Psoas muscle (tissue), 8 donors: ENCODE data around the gene VWA7. TPM values are rescaled to one million over a fixed set of nuclear protein-coding genes. Genes with fewer than 3 reads are reported as not detected.
A peak's percentile ranks its signal among the peaks of the same experiment; 100 is the strongest.

Experiments used
- ATAC-seq, 4 donors: fragments of 200-7000 bp; cut with Tn5 transposase; one replicate each; pipeline ENCODE4 v1.9.1; 2020; ENCODE audit warnings: moderate library complexity in 3 of 4, mild to moderate bottlenecking in 2 of 4
- DNase-seq, 2 donors: peaks; one replicate each; pipeline ENCODE4 v3.0.0-alpha.2; 2020
- H3K27ac ChIP-seq: fragments of 200-600 bp; one replicate; pipeline ENCODE4 v1.8.0; 2022
- H3K27me3 ChIP-seq, 3 donors: fragments of 200-600 bp in 1 of 3; one replicate each; pipeline versions ENCODE4 v1.6.1 to v1.8.0; 2013 to 2022; ENCODE audit warnings: low read length in 2 of 3, mild to moderate bottlenecking in 2 of 3, moderate library complexity in 1 of 3; ENCODE audit not compliant: insufficient read depth in 3 of 3
- H3K36me3 ChIP-seq, 2 donors: fragments of 200-600 bp in 1 of 2; one replicate each; pipeline versions ENCODE4 v1.6.1 to v1.8.0; 2013 to 2022; ENCODE audit warnings: low read depth in 1 of 2, mild to moderate bottlenecking in 1 of 2, moderate library complexity in 1 of 2; ENCODE audit not compliant: insufficient read depth in 1 of 2
- H3K4me1 ChIP-seq: fragments of 200-600 bp; one replicate; pipeline ENCODE4 v1.8.0; 2022
- H3K4me3 ChIP-seq: fragments of 200-600 bp; one replicate; pipeline ENCODE4 v1.8.0; 2022; ENCODE audit warnings: mild to moderate bottlenecking
- H3K9me3 ChIP-seq: fragments of 200-600 bp; one replicate; pipeline ENCODE4 v1.8.0; 2022
- CTCF ChIP-seq: fragments of 200-600 bp; IDR thresholded peaks from one replicate; pipeline ENCODE4 v1.8.0; 2022; ENCODE audit warnings: antibody characterized with exemption
- WGBS, 3 donors: extraction: QIAGEN DNeasy Blood & Tissue Kit; methylation state at CpG; one replicate each; pipeline versions ENCODE4 v1.1.6 to v1.1.7; 2013; 5-methylcytosine and 5-hydroxymethylcytosine counted together
- intact Hi-C, 2 donors: fragments of 100-400 bp; cut with DNase I; formaldehyde crosslinking; loops; one replicate each; pipeline versions ENCODE4 v1.11.0 to v1.14.2; 2022
- polyA plus RNA-seq, 3 donors: library from polyadenylated mRNA; stranded (reverse); fragments of 200-250 nt; gene quantifications; one replicate each; pipeline ENCODE4 v1.2.3, GENCODE V29; 2013
- total RNA-seq, 4 donors: library from RNA; stranded (reverse); fragmentation: NEBNext Ultra II Directional in 2 of 4; extraction: Animal tissue kit (Norgen Biotek cat#: 25700) in 2 of 4; gene quantifications; one replicate each; pipeline versions ENCODE4 v1.2.1 to v1.2.4, GENCODE V29; 2021 to 2023
- donor health status: healthy with polysubstance abuse.
- donor health status: DM: no; HTN: no; CAD: no; lungs with moderate emphysema.
- donor health status: Bipolar disorder and iron deficiency.
- donor health status: healthy.
- donor health status: DM: yes; HTN: yes; CAD: no.
- donor health status: DM: no; HTN: no; CAD: no.
- donor health status: DM: no; HTN: no; CAD: no.
- donor health status: DM: yes; HTN: yes; CAD: no.

VWA7 gene
- total and polyA plus RNA-seq, 7 donors = 0.76 to 8.0 (median 5.2) TPM

DNA sequence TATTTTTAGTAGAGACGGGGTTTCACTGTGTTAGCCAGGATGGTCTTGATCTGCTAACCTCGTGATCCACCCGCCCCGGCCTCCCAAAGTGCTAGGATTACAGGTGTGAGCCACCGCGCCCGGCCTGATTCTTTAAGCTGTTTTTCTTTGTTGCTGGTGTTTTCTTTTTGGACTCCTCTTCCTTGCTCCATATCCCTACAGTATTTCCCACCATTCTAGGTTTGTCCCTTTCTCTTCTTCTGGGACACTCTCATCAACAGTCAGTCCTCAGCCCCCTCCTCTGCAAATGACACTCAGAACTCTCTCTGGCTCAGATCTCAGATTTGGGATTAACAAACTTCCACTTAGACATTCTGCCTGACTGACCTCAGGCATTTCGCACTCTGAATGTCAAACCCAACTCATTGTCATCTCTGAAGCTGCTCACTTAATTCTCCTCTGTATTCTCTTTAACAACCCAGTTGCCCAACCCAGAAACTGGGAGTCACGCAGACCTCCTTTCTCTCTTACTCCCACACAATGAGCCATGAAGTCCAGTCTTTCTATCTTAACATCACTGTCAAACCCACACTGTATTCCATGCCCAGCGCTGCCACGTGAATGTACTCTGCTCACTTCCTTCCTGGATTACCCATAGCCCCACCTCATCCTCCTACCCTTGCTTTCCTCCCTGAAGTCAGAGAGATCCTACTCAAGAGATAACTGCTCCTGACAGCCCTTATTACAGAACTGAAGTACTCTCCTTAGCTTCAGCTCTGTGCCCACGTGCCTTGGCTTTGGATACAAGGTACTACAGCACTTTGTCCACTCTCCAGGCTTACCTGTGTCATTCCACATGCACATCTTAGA is 51.4 kb downstream of the VWA7 start:
- Histone ChIP-seq H3K27me3 (no peaks in the 10 kb centered on the region), H3K4me1 (peaks cover 6% of the 10 kb centered on the region), H3K9me3 (no peaks in the 10 kb centered on the region), H3K4me3 (no peak overlapping the region), H3K27ac (no peak overlapping the region), H3K36me3 (peaks cover 0 to 17% of the 10 kb centered on the region in 2 donors)
- no peak for TF ChIP-seq CTCF
- DNase-seq (no peak), ATAC-seq (no peak)
- intact Hi-C loops = no loop called here
- WGBS, 3 donors = 86 to 90% (median 89%) methylated on average over 12 of the region's 12 CpGs

- intact Hi-C loops = no loop called here
- 77 to 84% (median 83%) methylated on average over 23 to 25 of the region's 25 CpGs for WGBS, 3 donors
These were observed 53.0 kb downstream of the VWA7 start for GRCh38 chr6:31723980-31724691.

DNA sequence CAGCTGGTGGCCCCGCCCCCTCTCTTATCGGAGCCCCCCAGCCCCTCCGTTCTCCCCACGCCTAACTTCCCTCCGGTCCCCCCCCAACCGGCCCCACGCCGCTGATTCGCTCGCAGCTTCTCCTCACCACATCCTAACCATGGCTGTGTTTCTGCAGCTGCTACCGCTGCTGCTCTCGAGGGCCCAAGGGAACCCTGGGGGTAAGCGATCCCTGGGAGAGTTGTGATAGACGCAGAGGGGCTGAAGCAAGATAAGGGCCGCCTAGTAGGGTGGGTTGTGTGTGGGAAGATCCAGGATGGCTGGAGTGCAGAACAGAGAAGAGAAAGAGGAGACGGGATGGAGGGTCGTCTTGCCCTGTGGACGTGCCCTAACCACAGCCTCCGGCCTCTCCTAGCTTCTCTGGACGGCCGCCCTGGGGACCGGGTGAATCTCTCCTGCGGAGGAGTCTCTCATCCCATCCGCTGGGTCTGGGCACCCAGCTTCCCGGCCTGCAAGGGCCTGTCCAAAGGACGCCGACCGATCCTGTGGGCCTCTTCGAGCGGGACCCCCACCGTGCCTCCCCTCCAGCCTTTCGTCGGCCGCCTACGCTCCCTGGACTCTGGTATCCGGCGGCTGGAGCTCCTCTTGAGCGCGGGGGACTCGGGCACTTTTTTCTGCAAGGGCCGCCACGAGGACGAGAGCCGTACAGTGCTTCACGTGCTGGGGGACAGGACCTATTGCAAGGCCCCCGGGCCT is 53.7 kb downstream of the VWA7 start, which contains the start of gene MPIG6B:
TSS of gene MPIG6B (plus strand) at position 129 of the 735 bp plus-strand sequence. CDS start at position 140, 11 bp downstream.
- no peak for TF ChIP-seq CTCF
- no peak within 1 kb of the TSS for H3K4me3 ChIP-seq
- no peak within 1 kb of the TSS for H3K27ac ChIP-seq
- DNase-seq (no peak), ATAC-seq (no peak)
- no peaks in the 10 kb centered on the region for H3K27me3 ChIP-seq
- H3K9me3 ChIP-seq = no peaks in the 10 kb centered on the region
- WGBS, 3 donors = 67 to 72% (median 69%) methylated on average over 44 to 46 of the region's 46 CpGs
- H3K4me1 ChIP-seq = no peaks in the 10 kb centered on the region
- peaks cover 0 to 16% of the 10 kb centered on the region in 2 donors for H3K36me3 ChIP-seq
- intact Hi-C loops = no loop called here

More at GRCh38 chr6:31723980-31724691, 53.0 kb downstream of the VWA7 start:
- no peak overlapping the region for H3K27ac ChIP-seq
- H3K4me3 ChIP-seq = no peak overlapping the region
- peaks cover 6% of the 10 kb centered on the region for H3K4me1 ChIP-seq
- DNase-seq = peak in 1 of 2 donors; percentile 66
- TF ChIP-seq CTCF = no peak
- H3K27me3 ChIP-seq = no peaks in the 10 kb centered on the region
- H3K36me3 ChIP-seq = peaks cover 0 to 16% of the 10 kb centered on the region in 2 donors
- no peaks in the 10 kb centered on the region for H3K9me3 ChIP-seq
- ATAC-seq = no peak

- Histone ChIP-seq H3K36me3 (peaks cover 0 to 9% of the 10 kb centered on the region in 2 donors), H3K9me3 (no peaks in the 10 kb centered on the region), H3K27ac (no peak overlapping the region), H3K27me3 (no peaks in the 10 kb centered on the region), H3K4me1 (no peaks in the 10 kb centered on the region), H3K4me3 (no peak overlapping the region)
- DNase-seq (no peak), ATAC-seq (no peak)
- WGBS, 3 donors = 82 to 92% (median 88%) methylated on average over 3 of the region's 3 CpGs
- intact Hi-C loops = no loop called here
- no peak for TF ChIP-seq CTCF
These were observed 55.0 kb downstream of the VWA7 start for GRCh38 chr6:31722173-31722572.
